Suprapubic skin (tissue), 4 donors: ENCODE data around the gene MTMR4. TPM values are rescaled to one million over a fixed set of nuclear protein-coding genes. Genes with fewer than 3 reads are reported as not detected.
A peak's percentile ranks its signal among the peaks of the same experiment; 100 is the strongest.

Experiments
- DNase-seq, 2 donors: peaks; one replicate each; pipeline ENCODE4 v3.0.0-alpha.2; 2019; ENCODE audit warnings: low spot score in 2 of 2
- H3K27ac ChIP-seq: fragments of 200-600 bp; sonication (generic); one replicate; pipeline ENCODE4 v1.5.1; 2019
- H3K27me3 ChIP-seq: fragments of 200-600 bp; sonication (generic); one replicate; pipeline ENCODE4 v1.5.1; 2019
- H3K36me3 ChIP-seq: fragments of 200-600 bp; sonication (generic); one replicate; pipeline ENCODE4 v1.5.1; 2019
- H3K4me1 ChIP-seq: fragments of 200-600 bp; sonication (generic); one replicate; pipeline ENCODE4 v1.5.1; 2019
- H3K4me3 ChIP-seq: fragments of 200-600 bp; sonication (generic); one replicate; pipeline ENCODE4 v1.5.1; 2019; ENCODE audit warnings: mild to moderate bottlenecking
- H3K9me3 ChIP-seq: fragments of 200-600 bp; sonication (generic); one replicate; pipeline ENCODE4 v1.5.1; 2019
- EP300 ChIP-seq: sonication (generic); formaldehyde crosslinking; IDR thresholded peaks from one replicate; pipeline ENCODE4 v1.6.1; 2017; ENCODE audit warnings: antibody characterized with exemption
- POLR2A ChIP-seq, 2 donors: fragments of 450-650 bp; IDR thresholded peaks; one replicate each; pipeline ENCODE4 v1.6.1; 2017; ENCODE audit warnings: antibody characterized with exemption in 2 of 2, mild to moderate bottlenecking in 2 of 2, moderate library complexity in 2 of 2
- POLR2AphosphoS5 ChIP-seq, 3 donors: sonication (generic); formaldehyde crosslinking; IDR thresholded peaks; one replicate each; pipeline ENCODE4 v1.6.1; 2017; ENCODE audit warnings: antibody characterized with exemption in 3 of 3
- WGBS: methylation state at CpG from one replicate; pipeline ENCODE4 v1.1.5; 2018; 5-methylcytosine and 5-hydroxymethylcytosine counted together
- total RNA-seq, 4 donors: library from RNA; depleted of rRNA; stranded (reverse); fragments of >200 nt; gene quantifications; one replicate each; pipeline ENCODE4 v1.1.0, GENCODE V29; 2016
- TF ChIP-seq, protein P1 (sequence below), 2 donors: fragments of 200-600 bp in 1 of 2; fragments of 450-650 bp in 1 of 2; sonication (generic) in 1 of 2; IDR thresholded peaks; one replicate each; pipeline ENCODE4 v1.5.1; 2016 to 2019; ENCODE audit warnings: antibody characterized with exemption in 2 of 2, mild to moderate bottlenecking in 1 of 2, moderate library complexity in 1 of 2

The MTMR4 gene
- total RNA-seq, 4 donors from 2014 or later, result 31.7 to 66.0 (median 53.4) TPM

DNA sequence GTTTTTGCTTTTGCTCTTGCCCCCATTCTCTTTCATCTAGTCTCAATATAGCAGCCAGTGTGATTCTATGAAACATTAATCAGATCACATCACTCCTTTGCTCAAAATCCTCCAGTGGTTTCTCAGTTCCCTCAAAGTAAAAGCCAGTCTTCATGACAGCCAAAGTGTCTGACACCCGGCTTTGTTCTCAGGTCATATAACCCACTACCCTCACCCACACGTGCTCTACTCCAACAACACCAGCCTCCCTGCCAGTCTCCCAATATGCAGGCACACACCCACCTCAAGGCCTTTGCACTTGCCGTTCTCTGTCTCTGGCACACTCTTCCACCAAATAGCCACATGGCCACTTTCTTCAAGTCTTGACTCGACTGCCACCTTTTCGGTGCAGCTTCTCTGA, 4.4 kb downstream of the MTMR4 start:
- Histone ChIP-seq H3K27ac (no peak overlapping the region), H3K36me3 (peaks cover 74% of the 10 kb centered on the region), H3K9me3 (no peaks in the 10 kb centered on the region), H3K27me3 (no peaks in the 10 kb centered on the region), H3K4me3 (no peak overlapping the region), H3K4me1 (peaks cover 22% of the 10 kb centered on the region)
- TF ChIP-seq POLR2AphosphoS5 (IDR thresholded peaks at IDR 0.05), result no peak
- TF ChIP-seq, protein P1, sequence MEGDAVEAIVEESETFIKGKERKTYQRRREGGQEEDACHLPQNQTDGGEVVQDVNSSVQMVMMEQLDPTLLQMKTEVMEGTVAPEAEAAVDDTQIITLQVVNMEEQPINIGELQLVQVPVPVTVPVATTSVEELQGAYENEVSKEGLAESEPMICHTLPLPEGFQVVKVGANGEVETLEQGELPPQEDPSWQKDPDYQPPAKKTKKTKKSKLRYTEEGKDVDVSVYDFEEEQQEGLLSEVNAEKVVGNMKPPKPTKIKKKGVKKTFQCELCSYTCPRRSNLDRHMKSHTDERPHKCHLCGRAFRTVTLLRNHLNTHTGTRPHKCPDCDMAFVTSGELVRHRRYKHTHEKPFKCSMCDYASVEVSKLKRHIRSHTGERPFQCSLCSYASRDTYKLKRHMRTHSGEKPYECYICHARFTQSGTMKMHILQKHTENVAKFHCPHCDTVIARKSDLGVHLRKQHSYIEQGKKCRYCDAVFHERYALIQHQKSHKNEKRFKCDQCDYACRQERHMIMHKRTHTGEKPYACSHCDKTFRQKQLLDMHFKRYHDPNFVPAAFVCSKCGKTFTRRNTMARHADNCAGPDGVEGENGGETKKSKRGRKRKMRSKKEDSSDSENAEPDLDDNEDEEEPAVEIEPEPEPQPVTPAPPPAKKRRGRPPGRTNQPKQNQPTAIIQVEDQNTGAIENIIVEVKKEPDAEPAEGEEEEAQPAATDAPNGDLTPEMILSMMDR (IDR thresholded peaks at IDR 0.05), result no peak
- no peak for TF ChIP-seq EP300
- TF ChIP-seq POLR2A (IDR thresholded peaks at IDR 0.05), result no peak
- WGBS, result 90% methylated on average over 5 of the region's 5 CpGs
- no peak for DNase-seq

DNA sequence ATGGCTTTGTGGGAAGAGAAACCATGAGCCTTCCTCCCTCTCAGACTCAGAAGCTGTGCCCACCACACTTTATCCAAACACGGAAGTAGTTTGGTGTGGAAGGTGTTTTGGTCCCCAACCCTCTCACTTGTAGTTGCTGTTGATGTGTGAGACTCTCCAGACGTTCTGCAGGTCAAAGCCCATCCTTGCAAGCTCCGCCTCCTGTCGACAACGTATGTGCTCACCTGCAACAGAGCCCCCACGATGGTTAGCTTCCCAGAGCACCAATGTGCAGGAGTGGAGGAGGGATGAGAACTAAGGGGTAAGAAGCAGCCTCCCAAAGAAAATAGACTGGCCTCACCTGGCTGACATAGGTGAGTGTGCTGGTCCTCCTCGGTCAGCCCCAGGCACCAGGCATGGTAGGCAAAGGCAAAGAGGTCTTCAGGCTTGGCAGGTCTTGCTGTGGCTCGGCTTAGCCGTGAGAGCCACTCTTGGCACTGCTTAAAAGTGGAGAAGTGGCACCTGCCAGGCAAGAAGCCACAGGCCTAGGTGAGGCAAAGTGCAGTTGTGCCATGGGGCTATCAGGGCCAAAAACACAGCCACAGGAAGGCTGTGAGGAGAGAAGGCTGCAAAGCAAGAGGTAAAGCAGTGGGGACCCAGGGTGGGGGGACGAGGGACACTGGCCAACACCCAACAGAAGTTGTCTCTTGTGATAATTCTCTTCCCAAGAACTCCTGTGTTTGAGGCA, 5.9 kb downstream of the MTMR4 start:
- Histone ChIP-seq H3K4me1 (peaks cover 11% of the 10 kb centered on the region), H3K36me3 (peaks cover 88% of the 10 kb centered on the region), H3K27me3 (no peaks in the 10 kb centered on the region), H3K27ac (no peak overlapping the region), H3K4me3 (no peak overlapping the region), H3K9me3 (no peaks in the 10 kb centered on the region)
- TF ChIP-seq EP300 (no peak), POLR2AphosphoS5 (IDR thresholded peaks at IDR 0.05) (no peak), POLR2A (IDR thresholded peaks at IDR 0.05) (no peak)
- TF ChIP-seq, protein P1 (IDR thresholded peaks at IDR 0.05), result no peak
- DNase-seq, result peak in 1 of 2 donors; percentile 42
- 77% methylated on average over 10 of the region's 10 CpGs for WGBS

DNA sequence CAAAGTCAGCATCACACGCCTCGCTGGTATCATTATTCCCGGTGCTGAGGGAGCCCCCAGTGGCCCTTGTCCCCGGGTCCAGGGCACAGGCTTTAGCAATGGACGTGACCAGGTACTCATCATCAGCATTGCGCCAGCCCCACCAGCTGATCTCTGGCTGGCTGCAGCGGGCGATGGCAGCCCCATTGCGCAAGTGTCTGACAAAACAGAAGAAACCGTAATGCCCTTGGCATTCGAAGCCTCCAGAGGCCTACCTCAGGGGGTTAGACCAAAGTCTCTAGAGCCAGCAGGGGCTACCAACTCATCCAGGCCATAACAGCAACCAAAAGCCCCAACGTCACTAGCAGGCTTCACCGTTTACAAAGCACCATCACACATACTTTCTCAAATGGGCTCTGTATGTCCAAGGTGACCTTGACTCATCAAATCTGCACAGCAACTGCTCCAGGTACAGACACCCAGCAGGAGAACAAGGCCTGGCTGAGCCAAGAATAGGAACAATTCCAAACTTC, 7.3 kb downstream of the MTMR4 start:
- Histone ChIP-seq H3K27me3 (no peaks in the 10 kb centered on the region), H3K4me3 (no peak overlapping the region), H3K9me3 (no peaks in the 10 kb centered on the region), H3K36me3 (peaks cover 93% of the 10 kb centered on the region), H3K4me1 (peaks cover 2% of the 10 kb centered on the region), H3K27ac (no peak overlapping the region)
- DNase-seq, result no peak
- TF ChIP-seq POLR2AphosphoS5 (IDR thresholded peaks at IDR 0.05) (no peak), EP300 (no peak), POLR2A (IDR thresholded peaks at IDR 0.05) (no peak)
- TF ChIP-seq, protein P1 (IDR thresholded peaks at IDR 0.05), result no peak
- 98% methylated on average over 8 of the region's 13 CpGs for WGBS

DNA sequence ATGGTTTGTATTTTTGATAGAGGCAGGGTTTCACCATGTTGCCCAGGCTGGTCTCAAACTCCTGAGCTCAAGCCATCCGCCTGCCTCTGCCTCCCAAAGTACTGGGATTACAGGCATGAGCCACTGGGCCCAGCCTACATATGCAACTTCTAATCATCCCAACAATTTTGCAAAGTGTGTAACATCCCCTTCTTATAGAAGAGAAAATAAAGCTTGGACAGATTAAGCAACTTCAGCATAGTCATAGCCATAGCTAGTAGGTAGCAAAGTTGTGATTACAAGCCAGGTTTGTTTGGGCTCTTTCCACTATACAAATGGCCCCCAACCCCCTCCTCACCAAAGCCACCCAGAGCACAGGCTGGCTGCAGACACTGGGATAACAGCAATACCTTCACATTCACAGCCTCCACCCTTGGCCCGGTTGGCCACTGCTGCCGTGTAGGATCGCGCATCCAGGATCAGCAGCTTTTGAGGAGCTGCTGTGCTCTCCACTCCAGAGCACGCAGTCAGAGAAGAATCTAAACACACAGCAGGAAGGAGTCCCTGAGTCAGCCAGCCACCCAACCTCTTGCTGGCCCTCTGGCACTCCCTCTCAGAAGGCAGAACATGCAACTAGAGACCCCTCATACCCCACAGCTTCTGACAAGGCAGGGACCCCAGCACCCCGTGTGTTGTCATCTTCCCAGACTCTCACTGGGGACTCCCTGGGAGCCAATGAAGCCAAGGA, 7.9 kb downstream of the MTMR4 start:
- Histone ChIP-seq H3K4me1 (peaks cover 2% of the 10 kb centered on the region), H3K27ac (no peak overlapping the region), H3K36me3 (peaks cover 94% of the 10 kb centered on the region), H3K27me3 (no peaks in the 10 kb centered on the region), H3K9me3 (no peaks in the 10 kb centered on the region), H3K4me3 (no peak overlapping the region)
- TF ChIP-seq, protein P1 (IDR thresholded peaks at IDR 0.05), result no peak
- TF ChIP-seq EP300 (no peak), POLR2AphosphoS5 (IDR thresholded peaks at IDR 0.05) (no peak), POLR2A (IDR thresholded peaks at IDR 0.05) (no peak)
- DNase-seq, result no peak
- WGBS, result 97% methylated on average over 3 of the region's 7 CpGs

DNA sequence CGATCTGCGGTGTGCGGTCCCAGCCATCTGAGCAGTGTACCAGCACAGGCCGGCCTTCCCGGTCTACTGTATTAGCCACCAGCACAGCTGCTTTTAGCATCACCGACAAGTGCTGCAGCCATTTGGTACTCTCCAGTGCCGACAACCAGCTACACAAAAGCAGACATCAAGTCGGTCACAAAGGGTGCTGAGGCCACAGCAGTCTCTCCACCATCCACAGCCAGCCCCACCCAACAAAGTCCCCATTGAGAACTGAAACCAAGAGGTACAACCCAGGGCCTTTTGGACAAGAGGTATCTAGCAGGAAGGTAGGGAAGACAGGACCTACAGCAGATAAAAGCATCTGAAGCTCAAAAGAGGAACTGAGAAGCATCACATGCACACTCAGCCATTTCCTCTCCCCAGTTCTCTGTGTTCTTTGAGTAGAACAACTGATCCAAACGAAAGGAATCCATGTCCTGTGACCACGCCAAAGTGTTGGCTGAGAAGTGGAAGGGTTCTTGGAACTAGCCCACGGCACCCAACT, 9.5 kb downstream of the MTMR4 start:
- no peak for TF ChIP-seq EP300
- no peak for TF ChIP-seq POLR2A (IDR thresholded peaks at IDR 0.05)
- TF ChIP-seq, protein P1 (IDR thresholded peaks at IDR 0.05), result no peak
- no peak for TF ChIP-seq POLR2AphosphoS5 (IDR thresholded peaks at IDR 0.05)
- 81% methylated on average over 11 of the region's 11 CpGs for WGBS
- H3K9me3 ChIP-seq, result no peaks in the 10 kb centered on the region
- peaks cover 2% of the 10 kb centered on the region for H3K4me1 ChIP-seq
- no peaks in the 10 kb centered on the region for H3K27me3 ChIP-seq
- no peak overlapping the region for H3K27ac ChIP-seq
- DNase-seq, result peak in 1 of 2 donors; percentile 63
- peaks cover 93% of the 10 kb centered on the region for H3K36me3 ChIP-seq
- no peak overlapping the region for H3K4me3 ChIP-seq
